Right lobe of liver (tissue), 4 donors: Measurements from ENCODE around the gene ZNF460.

Experiments
- CTCF ChIP-seq, 4 donors: fragments of 200-600 bp in 3 of 4; fragments of 450-650 bp in 1 of 4; IDR thresholded peaks; one replicate each; pipeline versions ENCODE4 v1.5.1 to v1.8.0; 2016 to 2022; ENCODE audit warnings: antibody characterized with exemption in 4 of 4, mild to moderate bottlenecking in 2 of 4
- POLR2A ChIP-seq: fragments of 450-650 bp; IDR thresholded peaks from one replicate; pipeline ENCODE4 v1.6.1; 2017; ENCODE audit warnings: antibody characterized with exemption, mild to moderate bottlenecking
- donor health status: DM: no; HTN: no; CAD: no.
- donor health status: DM: no; HTN: no; CAD: no.
- donor health status: DM: no; HTN: yes; CAD: no.

GRCh38 chr19:57267291-57267690 is 13.0 kb upstream of the ZNF460 start:
- TF ChIP-seq CTCF (IDR thresholded peaks at IDR 0.05) (no peak), POLR2A (no peak)
